ENCODE data around the gene OGFR.

The OGFR gene

DNA sequence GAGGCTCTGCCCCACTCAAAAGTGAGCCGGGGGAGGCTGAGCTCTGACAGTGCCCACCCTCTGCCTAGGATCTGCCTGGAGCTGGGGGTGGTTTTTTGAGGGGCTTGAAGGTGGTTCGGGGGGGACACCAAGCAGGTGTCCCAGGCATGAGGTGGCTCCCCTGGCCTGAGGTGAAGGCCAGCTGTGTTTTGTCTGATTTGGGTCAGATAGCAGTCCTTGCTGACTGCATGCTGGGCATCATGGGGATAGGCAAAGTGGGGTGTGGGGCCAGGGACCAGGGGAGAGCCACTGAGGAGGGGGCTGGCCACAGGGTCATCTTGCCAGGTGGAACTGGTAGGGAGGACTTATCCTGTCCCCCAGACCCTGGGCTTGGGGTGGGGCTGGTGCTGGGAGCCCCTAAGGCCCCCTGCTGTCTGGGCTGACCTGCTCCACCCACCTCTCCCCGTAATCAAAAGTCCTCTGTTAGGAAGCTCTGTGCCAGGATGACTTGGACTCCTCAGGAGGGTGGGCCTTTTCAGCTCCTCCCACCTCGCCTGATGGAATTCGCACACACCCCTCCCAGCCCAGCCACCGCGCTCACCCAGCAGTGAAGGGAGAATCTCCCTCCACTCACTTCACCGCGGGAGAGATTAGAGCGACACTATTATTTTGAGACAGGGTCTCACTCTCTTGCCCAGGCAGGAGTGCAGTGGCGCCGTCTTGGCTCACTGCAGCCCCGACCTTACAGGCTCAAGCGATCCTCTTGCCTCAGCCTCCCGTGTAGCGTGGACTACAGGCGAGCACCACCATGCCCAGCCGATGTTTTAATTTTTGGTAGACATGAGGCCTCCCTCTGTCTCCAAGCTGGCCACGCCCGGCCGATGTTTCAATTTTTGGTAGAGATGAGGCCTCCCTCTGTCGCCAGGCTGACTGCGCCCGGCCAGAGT is 10.7 kb downstream of the OGFR start:
- no peak for DNase-seq (ENCODE audit: low read depth)

DNA sequence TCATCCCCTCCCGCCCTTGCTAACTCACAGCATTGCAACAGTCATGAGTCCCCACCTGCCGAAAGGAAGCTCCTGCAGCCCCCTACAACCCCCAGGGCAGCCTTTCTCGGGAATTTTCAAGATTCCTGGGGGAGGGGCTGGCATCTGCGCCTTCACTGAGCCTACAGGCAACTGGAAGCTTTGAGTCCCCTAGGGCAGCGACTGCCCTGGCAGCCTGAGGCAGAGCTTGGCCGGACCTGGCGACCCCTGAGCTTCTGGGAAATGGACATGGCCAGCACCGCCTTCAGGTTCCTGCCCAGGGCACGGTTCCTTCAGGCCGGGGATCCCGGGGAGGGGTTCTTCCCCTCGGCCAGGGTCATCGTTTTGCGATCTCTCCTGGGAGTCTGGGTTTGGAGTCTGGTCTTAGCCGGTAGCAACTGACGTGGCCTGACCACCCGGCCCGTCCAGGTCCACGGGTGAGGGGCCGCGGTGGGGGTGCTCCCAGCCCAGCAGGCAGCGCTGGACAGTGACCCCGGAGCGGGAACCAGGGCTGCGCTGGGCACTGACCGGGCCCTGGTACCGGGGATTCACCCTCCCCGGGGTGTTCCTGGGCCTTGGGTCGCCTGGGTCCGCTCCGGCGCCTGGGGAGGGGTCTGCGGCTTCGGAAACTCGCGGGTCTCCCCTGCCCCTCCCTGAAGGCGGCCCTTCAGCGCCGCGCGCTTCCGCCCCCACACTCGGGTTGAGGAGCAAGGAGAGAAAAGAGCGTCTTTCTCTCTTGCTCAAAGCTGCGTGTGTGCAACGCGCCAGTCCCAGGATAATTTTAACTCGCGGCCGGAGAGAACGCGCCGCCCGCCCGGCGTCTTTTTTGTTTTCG is 11.6 kb downstream of the OGFR start:
- no peak for DNase-seq (ENCODE audit: low read depth)

DNA sequence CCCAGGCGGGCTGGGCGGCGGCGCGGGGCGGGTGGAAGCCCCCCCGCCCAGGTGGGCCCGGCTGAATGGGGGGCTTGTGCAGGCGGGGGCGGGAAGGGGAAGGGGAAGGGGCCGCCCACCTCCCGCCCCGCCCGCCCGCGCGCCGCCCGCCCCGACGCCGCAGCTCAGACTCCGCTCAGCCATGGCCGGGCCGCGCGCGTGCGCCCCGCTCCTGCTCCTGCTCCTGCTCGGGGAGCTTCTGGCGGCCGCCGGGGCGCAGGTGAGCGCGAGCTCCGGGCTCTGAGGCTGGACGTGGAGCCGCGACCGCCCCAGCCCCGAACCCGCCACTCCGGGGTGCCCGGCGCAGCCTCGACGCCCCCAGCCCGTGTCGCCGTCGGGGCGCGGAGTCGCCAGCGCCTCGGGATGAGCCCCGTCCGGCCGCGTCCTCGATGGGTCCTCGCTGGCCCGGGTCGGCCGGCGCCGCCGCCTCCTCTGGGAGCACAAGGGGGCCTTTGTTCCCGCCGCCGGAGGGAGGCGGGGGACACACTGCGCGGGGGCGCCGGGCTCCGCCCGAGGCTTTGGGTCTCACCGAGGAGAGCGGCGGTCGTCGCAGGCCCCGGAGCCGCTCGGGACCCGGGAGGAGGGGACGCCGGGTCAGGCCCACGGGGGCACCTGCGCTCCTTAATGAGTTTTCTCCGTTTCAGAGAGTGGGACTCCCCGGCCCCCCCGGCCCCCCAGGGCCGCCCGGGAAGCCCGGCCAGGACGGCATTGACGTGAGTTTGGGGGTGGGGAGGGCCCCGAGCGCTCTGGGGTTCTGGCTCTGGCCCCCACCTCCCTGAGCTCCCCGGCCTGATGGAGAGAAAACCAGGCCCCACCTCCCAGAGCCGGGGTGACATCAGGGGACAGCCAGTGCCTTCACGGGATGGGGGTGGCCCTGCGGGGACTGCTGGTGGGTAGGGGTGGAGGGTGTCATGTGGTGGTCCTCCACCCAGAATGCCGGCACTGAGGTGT is 12.5 kb downstream of the OGFR start, which contains the start of gene COL9A3:
Gene COL9A3, plus strand, starts transcription at position 167 of the 990 bp plus-strand sequence. Its CDS starts 15 bp downstream, at position 182.
- DNase-seq (ENCODE audit: low read depth), result no peak

GRCh38 chr20:62817975-62818591 is 13.4 kb downstream of the OGFR start:
- no peak for DNase-seq (ENCODE audit: low read depth)

GRCh38 chr20:62818592-62819493 is 14.2 kb downstream of the OGFR start:
- DNase-seq (ENCODE audit: low read depth), result no peak

DNA sequence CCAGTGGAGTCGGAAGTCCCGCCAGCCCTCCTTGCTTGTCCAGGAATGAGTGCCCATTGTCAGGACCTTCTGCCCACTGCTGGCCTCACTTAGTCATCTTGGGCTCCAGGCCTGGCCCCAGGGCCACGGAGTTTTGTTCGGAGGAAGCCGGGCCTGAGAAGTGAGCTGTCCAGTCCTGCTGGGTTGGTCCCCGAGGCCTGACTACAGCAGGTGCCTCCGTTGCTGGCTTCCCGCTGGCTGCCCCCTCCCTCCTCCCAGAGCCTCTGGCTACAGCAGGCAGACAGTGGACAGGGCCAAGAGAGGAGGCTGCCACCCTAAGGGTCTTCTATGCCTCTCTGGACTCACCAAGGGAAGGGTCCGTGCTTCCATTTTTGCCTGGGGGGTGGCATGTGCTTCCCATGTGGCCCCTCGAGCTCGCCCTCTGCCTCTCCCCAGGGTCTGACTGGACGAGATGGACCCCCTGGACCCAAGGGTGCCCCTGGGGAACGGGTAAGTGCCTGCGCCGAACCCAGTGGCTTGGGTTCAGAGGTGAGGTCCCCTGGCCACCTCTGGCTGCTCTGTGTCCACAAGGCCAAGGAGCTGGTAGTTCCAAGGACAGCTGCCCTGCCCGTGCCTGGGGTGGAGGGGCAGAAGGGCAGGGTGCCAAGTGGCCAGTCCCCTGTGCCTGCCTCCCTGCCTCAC is 15.0 kb downstream of the OGFR start:
- DNase-seq (ENCODE audit: low read depth), result no peak

GRCh38 chr20:62820208-62820961 is 15.8 kb downstream of the OGFR start:
- no peak for DNase-seq (ENCODE audit: low read depth)

DNA sequence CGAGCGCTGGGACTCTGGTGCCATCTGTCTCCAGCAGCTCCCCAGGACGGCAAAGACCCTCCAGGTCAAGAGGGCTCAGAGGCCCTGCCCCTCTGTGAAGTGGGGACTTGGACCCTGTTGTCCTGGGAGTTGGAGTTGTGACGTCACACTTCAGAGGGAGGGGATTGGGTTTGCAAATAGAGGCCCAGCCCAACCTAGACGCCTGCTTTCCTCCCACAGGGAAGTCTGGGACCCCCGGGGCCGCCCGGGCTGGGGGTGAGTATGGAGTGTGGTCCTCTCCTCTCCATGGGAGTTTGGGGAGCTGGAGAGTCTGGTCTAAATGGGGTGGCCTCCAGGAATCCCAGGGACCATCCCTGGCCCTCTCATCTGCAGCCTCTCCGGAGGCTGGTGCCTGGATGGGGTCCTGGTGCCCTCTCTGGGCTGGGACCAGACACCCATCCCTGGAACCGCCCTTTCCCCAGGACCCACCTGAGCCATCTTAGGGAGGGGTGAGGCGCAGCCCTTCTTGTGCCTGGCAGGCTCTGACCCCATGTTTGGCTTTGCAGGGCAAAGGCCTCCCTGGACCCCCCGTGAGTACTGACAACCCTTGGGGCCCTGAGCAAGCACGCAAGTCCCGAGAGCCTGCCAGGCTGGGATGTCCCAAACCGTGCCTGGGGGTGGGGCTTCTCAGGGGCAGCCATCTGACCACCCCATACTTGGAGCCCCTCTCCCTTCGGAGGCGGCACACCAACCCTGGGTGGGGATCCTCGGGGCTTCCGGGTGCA is 16.5 kb downstream of the OGFR start:
- no peak for DNase-seq (ENCODE audit: low read depth)

DNA sequence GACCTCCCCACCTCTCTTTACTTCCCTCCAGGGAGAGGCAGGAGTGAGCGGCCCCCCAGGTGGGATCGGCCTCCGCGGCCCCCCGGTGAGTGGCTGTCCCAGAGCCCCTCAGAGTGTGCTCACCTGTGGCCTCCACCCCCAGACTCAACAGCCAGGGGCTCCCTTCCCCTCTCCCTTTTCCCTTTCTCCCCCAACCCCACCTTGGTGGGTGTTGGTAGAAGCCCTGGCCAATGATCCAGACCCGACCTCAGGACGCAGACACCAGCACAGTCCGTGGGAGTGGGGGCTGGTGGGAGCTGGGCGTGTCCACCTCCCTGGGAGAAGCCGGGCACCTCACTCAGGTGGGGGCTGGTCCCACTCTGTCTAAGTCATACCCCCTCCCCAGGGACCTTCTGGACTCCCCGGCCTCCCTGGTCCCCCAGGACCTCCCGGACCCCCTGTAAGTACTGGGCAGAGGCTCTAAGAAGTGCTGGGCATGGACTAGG is 17.1 kb downstream of the OGFR start:
- DNase-seq (ENCODE audit: low read depth), result no peak

DNA sequence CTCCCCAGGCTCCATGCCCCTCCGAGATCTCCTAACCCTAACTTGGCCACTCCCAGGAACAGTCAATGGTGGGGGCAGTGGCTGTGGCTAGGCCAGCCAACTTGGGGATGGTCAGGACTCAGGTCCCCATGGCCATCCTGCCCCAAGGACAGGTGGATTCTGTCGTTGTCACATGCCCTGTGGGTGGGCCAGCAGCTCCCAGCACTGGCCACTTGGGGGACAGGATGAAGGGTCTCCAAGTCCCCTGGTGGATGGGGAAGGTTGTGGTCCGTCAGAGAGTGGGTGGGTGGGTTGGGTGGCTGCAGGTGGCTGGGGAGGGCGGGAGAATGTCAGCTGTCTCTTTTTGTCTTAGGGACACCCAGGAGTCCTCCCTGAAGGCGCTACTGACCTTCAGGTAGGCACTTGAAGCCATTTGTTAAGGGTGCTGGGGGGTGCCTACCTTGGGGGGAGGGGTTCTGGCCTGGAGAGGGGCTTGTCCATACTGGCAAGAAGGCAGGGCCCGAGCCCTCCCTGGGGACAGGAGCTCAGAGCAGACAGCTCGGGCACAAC is 17.7 kb downstream of the OGFR start:
- DNase-seq (ENCODE audit: low read depth), result no peak

GRCh38 chr20:62822788-62823651 is 18.4 kb downstream of the OGFR start:
- DNase-seq (ENCODE audit: low read depth), result no peak

DNA sequence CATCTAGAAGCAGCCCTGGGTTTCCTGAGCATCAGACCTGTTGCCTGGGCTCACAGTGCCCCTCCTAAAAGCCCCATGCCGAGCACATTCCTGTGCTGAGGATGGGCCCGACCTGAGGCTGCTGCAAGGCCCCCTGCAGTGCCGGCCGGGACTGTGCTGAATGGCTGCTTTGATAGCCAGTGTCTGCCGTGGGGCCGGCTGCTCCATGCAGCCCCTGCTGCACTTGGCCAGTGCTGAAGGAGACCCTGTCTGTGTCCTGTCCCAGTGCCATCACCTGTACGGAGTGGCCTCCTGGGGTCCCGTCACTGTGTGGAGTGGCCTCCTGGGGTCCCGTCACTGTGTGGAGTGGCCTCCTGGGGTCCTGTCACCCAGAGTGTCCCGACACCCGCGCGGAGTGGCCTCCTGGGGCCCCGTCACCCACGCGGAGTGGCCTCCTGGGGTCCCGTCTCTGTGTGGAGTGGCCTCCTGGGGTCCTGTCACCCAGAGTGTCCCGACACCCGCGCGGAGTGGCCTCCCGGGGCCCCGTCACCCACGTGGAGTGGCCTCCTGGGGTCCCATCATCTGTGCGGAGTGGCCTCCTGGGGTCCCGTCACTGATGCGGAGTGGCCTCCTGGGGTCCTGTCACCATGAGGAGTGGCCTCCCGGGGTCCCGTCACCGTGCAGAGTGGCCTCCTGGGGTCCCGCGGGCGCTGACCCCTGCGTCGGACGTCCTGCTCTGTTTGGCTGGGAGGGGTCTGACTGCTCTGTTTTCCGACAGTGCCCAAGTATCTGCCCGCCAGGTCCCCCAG is 19.2 kb downstream of the OGFR start:
- no peak for DNase-seq (ENCODE audit: low read depth)

DNA sequence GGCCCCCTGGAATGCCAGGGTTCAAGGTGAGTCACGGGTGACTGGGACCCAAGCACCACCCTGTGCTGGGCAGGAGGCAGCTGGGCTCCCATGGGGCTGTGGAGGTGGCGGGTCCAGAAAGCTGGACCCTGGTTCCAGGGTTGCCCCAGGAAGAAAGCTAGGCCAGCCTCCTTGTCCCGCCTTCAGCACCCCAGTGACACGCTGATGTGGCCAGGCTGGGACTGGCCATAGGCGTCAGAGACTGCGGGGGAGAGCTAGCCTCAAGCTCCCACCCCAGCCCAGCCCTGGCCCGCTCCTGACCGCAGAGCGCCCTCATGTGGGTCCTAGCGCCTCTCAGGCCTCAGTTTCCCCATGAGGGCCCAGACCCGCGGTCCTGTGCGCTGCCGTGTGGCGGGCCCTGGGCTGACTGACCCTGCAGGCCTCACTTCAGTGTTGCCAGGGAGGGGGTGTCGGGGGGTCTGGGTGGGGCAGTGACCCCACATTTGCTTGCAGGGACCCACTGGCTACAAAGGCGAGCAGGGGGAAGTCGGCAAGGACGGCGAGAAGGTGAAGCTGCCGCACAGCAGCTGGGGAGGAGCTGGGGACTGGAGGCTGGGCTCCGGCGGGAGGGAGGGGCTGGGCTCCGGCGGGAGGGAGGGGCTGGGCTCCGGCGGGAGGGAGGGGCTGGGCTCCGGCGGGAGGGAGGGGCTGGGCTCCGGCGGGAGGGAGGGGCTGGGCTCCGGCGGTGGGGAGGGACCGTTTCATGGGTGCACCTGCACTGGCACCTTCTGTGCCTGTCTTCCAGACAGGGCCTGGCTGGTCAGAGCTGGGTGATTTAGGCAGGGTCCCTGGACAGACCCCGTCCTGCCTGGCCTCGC is 20.1 kb downstream of the OGFR start:
- no peak for DNase-seq (ENCODE audit: low read depth)

- no peak for DNase-seq (ENCODE audit: low read depth)
Observed at GRCh38 chr20:62825333-62825985, 20.8 kb downstream of the OGFR start.

Data from stimulated activated CD8-positive, alpha-beta memory T cell treated with anti-CD3 and anti-CD28 coated beads, Interleukin-7, amount 100 ng/mL, for 24 hours (primary cell).